ENCODE results near the gene RNF224.

The RNF224 gene

GRCh38 chr9:137273611-137274320 lies 46.5 kb downstream of the RNF224 start:
- DNase-seq (ENCODE audit: low read depth in 2 of 2): no peak

- DNase-seq (ENCODE audit: low read depth in 2 of 2): no peak
These were observed 47.9 kb downstream of the RNF224 start for GRCh38 chr9:137275203-137275587.

GRCh38 chr9:137275588-137276472 lies 48.5 kb downstream of the RNF224 start:
- DNase-seq (ENCODE audit: low read depth in 2 of 2): no peak

- no peak for DNase-seq (ENCODE audit: low read depth in 2 of 2)
These were observed 49.4 kb downstream of the RNF224 start for GRCh38 chr9:137276473-137277328.

GRCh38 chr9:137277329-137278041 lies 50.2 kb downstream of the RNF224 start, which contains the start of gene TOR4A:
TOR4A (plus strand) TSS chr9:137277726; CDS start chr9:137278690, 964 bp downstream.
- no peak for DNase-seq (ENCODE audit: low read depth in 2 of 2)

GRCh38 chr9:137278061-137278701 lies 50.9 kb downstream of the RNF224 start:
- no peak for DNase-seq (ENCODE audit: low read depth in 2 of 2)

Measured in activated CD8-positive, alpha-beta memory T cell treated with anti-CD3 and anti-CD28 coated beads for 4 hours (primary cell).